ENCODE results near the gene CACNB4. TPM values are rescaled to one million over a fixed set of nuclear protein-coding genes. Genes with fewer than 3 reads are reported as not detected.

Gene CACNB4
- total and polyA plus RNA-seq, 2 of the 4 experiments (the other 2 are of a cell fraction): 0.12 to 0.36 TPM

DNA sequence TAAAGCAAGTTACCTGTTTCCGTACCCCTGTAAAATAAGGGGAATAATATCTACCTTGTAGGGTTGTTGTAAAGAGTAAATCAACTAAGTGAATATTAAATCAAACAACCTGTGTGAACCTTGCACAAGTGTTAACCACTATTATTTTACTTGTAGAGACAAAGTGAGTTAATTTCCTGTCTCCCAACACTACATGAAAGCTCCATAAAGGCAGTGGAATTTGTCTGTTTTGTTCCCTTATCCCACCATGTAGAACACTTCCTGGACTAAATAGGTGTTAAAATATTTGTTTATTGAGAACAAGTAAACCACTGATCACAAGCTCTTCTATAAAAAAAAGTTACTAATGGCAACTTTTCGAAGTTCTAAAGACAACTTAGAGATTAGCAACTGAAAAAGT, 274.0 kb downstream of the CACNB4 start:
- in situ Hi-C loops (cut with MboI; ENCODE audit: low sequenced_read_pairs): no loop called here
- Histone ChIP-seq H3K18ac (ENCODE audit: low read depth, low read length) (no peak overlapping the region), H3K4me3 (ENCODE audit: insufficient read depth, low read depth, low read length) (no peak overlapping the region), H2BK20ac (ENCODE audit: low read depth, low read length) (no peak overlapping the region), H3K9ac (ENCODE audit: low read depth, low read length) (no peak overlapping the region), H2BK120ac (ENCODE audit: low read depth, low read length) (no peak overlapping the region), H4K8ac (ENCODE audit: low read depth in 2 of 2, low read length in 2 of 2) (no peak overlapping the region), H2AK5ac (ENCODE audit: low read depth, low read length) (no peak overlapping the region), H3K27me3 (ENCODE audit: control insufficient read depth, insufficient read depth, low read length) (no peaks in the 10 kb centered on the region), H3K23ac (ENCODE audit: low read depth, low read length) (no peak overlapping the region), H2AFZ (replicated peaks; ENCODE audit: low read length, poor library complexity) (no peak overlapping the region), H4K91ac (ENCODE audit: insufficient read depth, low read depth, low read length) (no peak overlapping the region), H2AK9ac (replicated peaks; ENCODE audit: low read depth, low read length, poor library complexity) (no peak overlapping the region), H4K20me1 (ENCODE audit: insufficient read depth, low read length) (peaks cover 32% of the 10 kb centered on the region), H3K27ac (ENCODE audit: insufficient read depth, low read length) (no peak overlapping the region), H3K9me1 (ENCODE audit: insufficient read depth, low read length) (peaks cover 6% of the 10 kb centered on the region; the same call in 1 of the 2 replicates), H3K79me1 (ENCODE audit: low read depth in 1 of 2, low read length in 2 of 2) (peaks cover 10 to 42% of the 10 kb centered on the region in 2 experiments; a peak in 3 of 4 replicates), H4K5ac (ENCODE audit: low read depth, low read length) (no peak overlapping the region), H2BK5ac (ENCODE audit: low read depth, low read length, poor library complexity, severe bottlenecking) (no peak overlapping the region), H3K14ac (replicated peaks; ENCODE audit: low read depth, low read length) (no peak overlapping the region), H2BK15ac (ENCODE audit: low read depth, low read length) (no peak overlapping the region), H3K36me3 (ENCODE audit: control insufficient read depth, insufficient read depth, low read length) (no peaks in the 10 kb centered on the region), H3K56ac (ENCODE audit: extremely low read depth, insufficient read depth, low read length) (no peak overlapping the region), H3K4ac (ENCODE audit: low read depth, low read length) (no peak overlapping the region), H3K9me3 (ENCODE audit: control insufficient read depth, insufficient read depth, low read length) (no peaks in the 10 kb centered on the region), H3K4me2 (ENCODE audit: low read depth, low read length) (no peak overlapping the region), H3K4me1 (ENCODE audit: control insufficient read depth, insufficient read depth, low read length) (peaks cover 4% of the 10 kb centered on the region)
- DNase-seq: no peak
- intact Hi-C loops (cut with micrococcal nuclease): loop anchor here (5.0 kb wide), 1 partner anchor 53 kb away; no protein-coding TSS in a partner anchor
- dilution Hi-C loops (cut with HindIII; ENCODE audit: low sequenced_read_pairs, unreplicated experiment): no loop called here
- CTCF ChIA-PET: interaction anchor here (1.0 to 1.6 kb wide), 2 partner anchors 21 to 33 kb away, joined by 3 to 4 read pairs; no protein-coding TSS in a partner anchor
- POLR2A ChIA-PET (ENCODE audit: unreplicated experiment): no interaction called here
- TF ChIP-seq POLR2A (IDR thresholded peaks at IDR 0.05; ENCODE audit: low read depth, low read length) (no peak), CHD1 (IDR thresholded peaks at IDR 0.05; ENCODE audit: low read depth, low read length) (no peak), RFX5 (IDR thresholded peaks at IDR 0.05; ENCODE audit: low read depth, low read length) (no peak), MAZ (IDR thresholded peaks at IDR 0.05; ENCODE audit: borderline replicate concordance, low read depth, low read length) (no peak), CEBPB (IDR thresholded peaks at IDR 0.05; ENCODE audit: low read depth, low read length) (no peak), MAFK (IDR thresholded peaks at IDR 0.05; ENCODE audit: low read depth, low read length) (no peak), FOS (IDR thresholded peaks at IDR 0.05; ENCODE audit: low read depth, low read length) (no peak), BHLHE40 (IDR thresholded peaks at IDR 0.05; ENCODE audit: low read depth, low read length) (no peak), RCOR1 (IDR thresholded peaks at IDR 0.05; ENCODE audit: insufficient replicate concordance, low read length) (no peak), RAD21 (IDR thresholded peaks at IDR 0.05; ENCODE audit: low read length) (no peak), MXI1 (IDR thresholded peaks at IDR 0.05; ENCODE audit: borderline replicate concordance, low read depth, low read length) (no peak), SMC3 (IDR thresholded peaks at IDR 0.05; ENCODE audit: low read depth, low read length) (no peak)
- TF ChIP-seq, protein P1, sequence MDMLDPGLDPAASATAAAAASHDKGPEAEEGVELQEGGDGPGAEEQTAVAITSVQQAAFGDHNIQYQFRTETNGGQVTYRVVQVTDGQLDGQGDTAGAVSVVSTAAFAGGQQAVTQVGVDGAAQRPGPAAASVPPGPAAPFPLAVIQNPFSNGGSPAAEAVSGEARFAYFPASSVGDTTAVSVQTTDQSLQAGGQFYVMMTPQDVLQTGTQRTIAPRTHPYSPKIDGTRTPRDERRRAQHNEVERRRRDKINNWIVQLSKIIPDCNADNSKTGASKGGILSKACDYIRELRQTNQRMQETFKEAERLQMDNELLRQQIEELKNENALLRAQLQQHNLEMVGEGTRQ (IDR thresholded peaks at IDR 0.05; ENCODE audit: low read depth, low read length): no peak
- TF ChIP-seq, protein P2, sequence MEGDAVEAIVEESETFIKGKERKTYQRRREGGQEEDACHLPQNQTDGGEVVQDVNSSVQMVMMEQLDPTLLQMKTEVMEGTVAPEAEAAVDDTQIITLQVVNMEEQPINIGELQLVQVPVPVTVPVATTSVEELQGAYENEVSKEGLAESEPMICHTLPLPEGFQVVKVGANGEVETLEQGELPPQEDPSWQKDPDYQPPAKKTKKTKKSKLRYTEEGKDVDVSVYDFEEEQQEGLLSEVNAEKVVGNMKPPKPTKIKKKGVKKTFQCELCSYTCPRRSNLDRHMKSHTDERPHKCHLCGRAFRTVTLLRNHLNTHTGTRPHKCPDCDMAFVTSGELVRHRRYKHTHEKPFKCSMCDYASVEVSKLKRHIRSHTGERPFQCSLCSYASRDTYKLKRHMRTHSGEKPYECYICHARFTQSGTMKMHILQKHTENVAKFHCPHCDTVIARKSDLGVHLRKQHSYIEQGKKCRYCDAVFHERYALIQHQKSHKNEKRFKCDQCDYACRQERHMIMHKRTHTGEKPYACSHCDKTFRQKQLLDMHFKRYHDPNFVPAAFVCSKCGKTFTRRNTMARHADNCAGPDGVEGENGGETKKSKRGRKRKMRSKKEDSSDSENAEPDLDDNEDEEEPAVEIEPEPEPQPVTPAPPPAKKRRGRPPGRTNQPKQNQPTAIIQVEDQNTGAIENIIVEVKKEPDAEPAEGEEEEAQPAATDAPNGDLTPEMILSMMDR (conservative IDR thresholded peaks at IDR 0.05; ENCODE audit: low read depth, low read length): no peak
- no CpG with 5 or more reads among the region's 2 CpGs for whole genome bisulfite sequencing, 2 experiments (ENCODE audit: extremely low coverage in 2 of 2, insufficient read length in 1 of 2)
- no peak for ATAC-seq (ENCODE audit: low read depth)
- no TSS peak for BruUV-seq (replicated peaks)
